Epithelial cell of esophagus (primary cell): ENCODE results near the gene PARP11.
"Not testable (repeated sequence)": the region's sequence is repeated elsewhere in the genome, so short reads cannot be mapped to it uniquely, and the experiment has no call there.

Experiments
- DNase-seq: peaks from one replicate; pipeline ENCODE4 v3.0.0; 2010; ENCODE audit warnings: low read depth
- H3K4me3 ChIP-seq: 2 replicates; pipeline ENCODE4 v1.5.1; 2011; ENCODE audit warnings: mild to moderate bottlenecking, low read length, control low read depth
- CTCF ChIP-seq: IDR thresholded peaks from 2 replicates; pipeline ENCODE4 v1.5.1; 2011; ENCODE audit warnings: low read depth, mild to moderate bottlenecking, low read length, control low read depth, inconsistent platforms; ENCODE audit not compliant: insufficient read depth; ENCODE audit errors: missing control alignments

The PARP11 gene

GRCh38 chr12:3871356-3871755 is 1.8 kb downstream of the PARP11 start:
- no peak overlapping the region for H3K4me3 ChIP-seq
- no peak for TF ChIP-seq CTCF
- no peak for DNase-seq

GRCh38 chr12:3869865-3870264 is 3.3 kb downstream of the PARP11 start:
- DNase-seq, result no peak
- no peak for TF ChIP-seq CTCF
- H3K4me3 ChIP-seq, result no peak overlapping the region

GRCh38 chr12:3869433-3869832 is 3.8 kb downstream of the PARP11 start:
- no peak for TF ChIP-seq CTCF
- no peak overlapping the region for H3K4me3 ChIP-seq

GRCh38 chr12:3863756-3864155 is 9.4 kb downstream of the PARP11 start:
- DNase-seq, result peak; percentile 74
- TF ChIP-seq CTCF, result no peak
- H3K4me3 ChIP-seq, result no peak overlapping the region

More at GRCh38 chr12:3869433-3869832, 3.8 kb downstream of the PARP11 start:
- DNase-seq, result no peak

DNA sequence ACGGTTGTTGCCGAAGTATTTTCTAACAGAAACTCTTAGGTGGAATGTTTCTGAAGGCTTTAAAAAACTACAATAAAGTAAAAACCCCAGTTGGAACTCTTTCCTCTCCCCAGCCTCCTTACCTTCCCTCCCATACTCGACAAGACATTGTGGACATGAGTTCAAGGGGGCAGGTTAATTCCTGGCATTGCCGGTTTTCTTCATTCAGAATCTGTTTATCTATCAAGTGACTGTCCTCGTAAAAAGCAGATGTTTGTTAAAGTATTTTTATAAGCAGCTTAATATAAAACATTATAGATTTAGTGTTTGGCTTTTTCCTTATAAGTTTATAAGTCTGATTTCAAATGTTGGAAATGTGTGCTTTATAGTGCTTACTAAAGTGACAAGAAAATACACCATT is 30.7 kb downstream of the PARP11 start:
- no peak for TF ChIP-seq CTCF
- no peak overlapping the region for H3K4me3 ChIP-seq
- DNase-seq, result no peak

DNA sequence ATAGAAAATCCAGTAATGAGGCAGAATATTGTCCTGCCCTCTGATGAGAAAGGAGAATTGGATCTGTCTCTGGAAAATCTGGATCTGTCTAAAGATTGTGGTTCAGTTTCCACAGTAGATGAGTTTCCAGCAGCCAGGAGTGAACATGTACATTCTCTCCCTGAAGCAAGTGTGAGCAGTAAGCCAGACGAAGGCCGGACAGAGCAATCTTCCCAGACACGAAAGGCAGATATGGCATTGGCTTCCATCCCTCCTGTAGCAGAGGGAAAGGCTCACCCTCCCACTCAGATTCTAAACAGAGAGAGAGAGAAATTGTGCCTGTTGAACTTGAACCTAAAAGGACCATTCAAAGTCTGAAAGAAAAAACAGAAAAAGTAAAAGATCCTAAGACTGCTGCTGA is 31.4 kb downstream of the PARP11 start:
- no peak for DNase-seq
- H3K4me3 ChIP-seq, result no peak overlapping the region
- TF ChIP-seq CTCF, result no peak

DNA sequence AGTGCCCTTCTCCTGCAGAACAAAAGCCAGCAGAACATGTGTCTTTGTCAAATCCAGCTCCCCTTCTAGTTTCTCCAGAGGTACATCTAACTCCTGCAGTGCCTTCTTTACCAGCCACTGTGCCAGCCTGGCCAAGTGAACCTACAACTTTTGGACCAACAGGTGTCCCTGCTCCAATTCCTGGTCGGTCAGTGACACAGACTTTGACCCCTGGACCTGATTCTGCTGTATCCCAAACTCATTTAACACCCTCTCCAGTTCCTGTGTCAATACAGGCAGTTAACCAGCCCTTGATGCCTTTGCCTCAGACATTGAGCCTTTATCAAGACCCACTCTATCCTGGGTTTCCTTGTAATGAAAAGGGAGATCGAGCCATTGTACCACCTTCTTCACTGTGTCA is 32.4 kb downstream of the PARP11 start:
- DNase-seq, result not testable (repeated sequence)

GRCh38 chr12:3839745-3840144 is 33.5 kb downstream of the PARP11 start:
- H3K4me3 ChIP-seq, DNase-seq: not testable (repeated sequence)

More for the DNA sequence above, 32.4 kb downstream of the PARP11 start:
- not testable (repeated sequence) for H3K4me3 ChIP-seq

GRCh38 chr12:3838701-3839548 is 34.3 kb downstream of the PARP11 start:
- peak overlapping the region; percentile 29 for H3K4me3 ChIP-seq

More at GRCh38 chr12:3838701-3839548, 34.3 kb downstream of the PARP11 start:
- DNase-seq, result peak; percentile 18
